HG03064 (cell line): ENCODE results near the gene FLNC.

Experiments
- ATAC-seq: cut with Tn5 transposase; IDR thresholded peaks from one replicate; pipeline ENCODE4 v1.9.1; 2021; ENCODE audit warnings: low read depth; ENCODE audit not compliant: unreplicated experiment

Gene FLNC

DNA sequence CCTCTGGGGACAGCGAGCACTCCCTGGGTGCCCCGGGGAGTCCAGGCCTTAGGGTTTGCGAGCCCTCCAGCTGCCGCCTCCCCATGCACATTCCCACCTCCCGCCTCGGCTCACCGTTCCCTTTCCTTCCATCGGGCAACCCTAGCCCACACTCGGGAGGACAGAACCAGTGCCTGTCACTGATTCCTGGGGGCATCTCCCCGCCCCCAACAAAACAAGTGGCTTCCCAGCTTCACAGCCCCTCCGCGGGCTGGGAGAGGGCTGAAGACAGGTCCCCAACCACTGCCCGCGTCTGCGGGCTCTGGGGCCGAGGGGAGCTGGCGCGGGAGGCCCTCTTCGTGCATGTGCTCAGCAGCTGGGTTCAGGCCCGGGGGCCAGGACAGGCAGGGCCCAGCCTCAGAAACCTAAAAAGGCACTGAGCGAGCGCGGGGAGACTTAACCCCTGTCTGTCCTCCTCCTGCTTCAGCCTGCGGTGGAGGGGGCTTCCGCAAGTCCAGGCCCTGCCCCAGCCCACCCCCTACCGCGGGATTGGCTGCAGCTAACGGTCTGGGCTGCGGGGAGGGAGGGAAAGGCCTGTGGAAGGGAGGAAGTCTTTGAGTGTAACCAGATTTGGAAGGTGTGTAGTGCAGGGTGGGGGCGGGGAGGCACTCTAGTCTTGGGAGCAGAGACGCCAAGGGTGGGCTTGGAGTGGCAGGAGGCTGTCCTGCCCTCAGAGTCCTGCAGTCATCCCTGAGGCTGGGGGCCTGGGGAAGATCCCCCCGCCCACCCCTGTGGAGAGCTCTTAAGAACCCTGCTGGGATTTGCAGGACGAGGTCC, 1.2 kb downstream of the FLNC start:
- ATAC-seq: no peak

DNA sequence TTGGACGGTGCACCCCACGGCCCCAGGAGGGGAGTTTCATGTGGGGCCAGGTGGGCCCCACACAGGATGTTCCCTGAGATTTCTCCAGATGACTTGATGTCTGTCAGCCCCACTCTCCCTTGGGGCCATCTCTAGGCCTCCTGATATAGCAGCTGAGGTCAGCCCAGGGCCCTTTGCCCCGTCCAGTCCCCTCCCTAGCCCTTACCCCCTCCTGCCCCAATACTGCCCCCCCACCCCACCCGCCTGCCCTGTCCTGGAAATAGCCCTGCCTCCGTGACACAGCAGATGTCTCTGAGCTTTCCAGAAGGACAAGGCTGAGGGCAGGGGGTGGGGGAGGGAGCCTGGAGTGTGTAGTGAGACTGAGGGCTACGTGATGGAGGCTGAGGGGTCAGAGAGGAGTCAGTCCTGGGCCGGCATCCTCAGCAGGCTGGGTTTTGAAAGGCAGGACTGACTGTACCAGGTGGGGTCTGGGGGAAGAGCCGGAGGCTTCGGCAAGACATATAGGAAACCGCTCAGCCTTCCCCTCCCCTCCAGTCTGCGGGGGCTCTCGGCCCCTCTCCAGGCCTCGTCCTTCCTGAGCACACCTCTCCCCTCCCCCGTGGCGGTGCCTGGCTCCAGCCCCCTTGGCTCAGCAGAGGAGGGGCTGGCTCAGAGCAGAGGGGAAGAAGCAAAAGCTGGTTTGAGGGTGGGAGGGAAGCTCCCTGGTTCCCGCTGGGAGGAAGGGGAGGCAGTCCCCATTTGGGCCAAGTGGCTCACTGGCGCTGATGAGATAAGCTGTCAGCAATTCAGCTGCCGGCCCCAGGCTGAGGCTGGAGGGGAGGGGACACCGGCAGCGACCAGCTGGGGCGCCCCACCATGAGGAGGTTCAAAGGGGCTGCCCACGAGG, 2.0 kb downstream of the FLNC start:
- no peak for ATAC-seq

DNA sequence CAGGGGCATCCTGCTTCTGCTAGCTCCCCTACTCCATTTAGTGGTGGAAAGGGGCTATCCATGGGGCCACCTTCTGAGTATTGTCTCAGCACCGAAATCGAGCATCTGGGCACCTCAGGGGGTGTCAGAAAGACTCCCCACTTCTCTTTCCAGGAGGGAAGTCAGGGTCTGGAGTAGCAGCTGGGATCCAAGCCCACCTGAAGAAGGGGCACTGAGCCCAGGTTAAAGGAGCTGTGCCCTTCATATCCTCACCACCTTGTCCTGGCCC, 2.6 kb downstream of the FLNC start:
- no peak for ATAC-seq

DNA sequence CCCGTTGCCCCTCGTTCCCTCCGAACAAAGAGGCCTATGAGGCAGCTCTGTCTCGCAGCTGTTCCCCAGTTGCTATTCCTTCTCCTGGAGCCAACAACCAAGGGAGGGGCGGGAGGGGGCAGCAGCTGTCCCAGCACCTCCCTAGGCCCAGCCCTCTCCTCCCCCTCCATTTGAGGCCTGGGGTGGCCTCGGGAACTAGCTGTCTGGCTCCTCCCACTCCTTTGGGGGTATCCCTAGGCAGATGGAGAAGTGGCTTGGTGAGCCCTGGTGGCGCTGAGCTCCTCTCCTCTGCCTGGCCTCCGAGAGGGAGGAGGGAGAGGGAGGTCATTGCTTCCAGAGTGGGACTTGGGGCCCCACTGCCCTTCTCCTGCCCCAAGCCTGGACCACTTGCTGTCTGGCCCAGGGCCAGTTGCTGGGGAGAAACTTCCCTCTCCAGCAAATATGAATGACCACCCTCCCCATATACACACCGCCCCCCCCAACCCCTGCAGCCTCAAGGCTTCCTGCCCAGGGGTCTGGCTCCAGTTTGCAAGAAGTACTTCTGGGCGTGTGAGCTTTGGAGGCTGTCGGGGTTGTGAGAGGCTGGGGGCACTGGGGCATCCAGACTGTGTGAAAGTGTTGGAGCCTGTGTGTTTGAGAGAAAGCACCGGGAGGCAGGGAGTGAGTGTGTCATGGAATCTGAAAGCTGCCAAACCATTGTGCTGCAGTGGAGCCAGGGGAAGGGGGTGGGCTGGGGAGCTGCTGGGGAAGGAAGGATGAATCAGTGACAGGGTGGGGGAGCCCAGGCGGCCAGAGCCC, 3.1 kb downstream of the FLNC start:
- no peak for ATAC-seq

DNA sequence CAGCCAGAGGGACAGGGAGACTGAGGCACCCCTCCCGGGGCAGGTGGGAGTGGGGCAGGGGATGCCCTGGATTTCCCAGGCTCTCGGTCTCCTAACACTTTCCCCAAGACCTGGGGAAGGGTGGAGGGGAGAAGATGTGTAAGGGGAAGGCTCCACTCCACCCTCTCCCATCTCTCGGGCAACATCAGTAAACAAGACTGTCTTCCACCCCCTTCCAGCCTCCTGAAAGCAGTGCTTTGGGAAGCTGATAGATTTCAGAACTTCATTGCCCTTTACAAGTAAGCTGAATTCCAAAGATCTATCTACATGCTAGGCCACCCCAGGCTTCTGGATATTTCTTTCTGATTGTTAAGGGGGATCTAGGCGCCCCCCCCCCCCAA, 3.7 kb downstream of the FLNC start:
- ATAC-seq: no peak

DNA sequence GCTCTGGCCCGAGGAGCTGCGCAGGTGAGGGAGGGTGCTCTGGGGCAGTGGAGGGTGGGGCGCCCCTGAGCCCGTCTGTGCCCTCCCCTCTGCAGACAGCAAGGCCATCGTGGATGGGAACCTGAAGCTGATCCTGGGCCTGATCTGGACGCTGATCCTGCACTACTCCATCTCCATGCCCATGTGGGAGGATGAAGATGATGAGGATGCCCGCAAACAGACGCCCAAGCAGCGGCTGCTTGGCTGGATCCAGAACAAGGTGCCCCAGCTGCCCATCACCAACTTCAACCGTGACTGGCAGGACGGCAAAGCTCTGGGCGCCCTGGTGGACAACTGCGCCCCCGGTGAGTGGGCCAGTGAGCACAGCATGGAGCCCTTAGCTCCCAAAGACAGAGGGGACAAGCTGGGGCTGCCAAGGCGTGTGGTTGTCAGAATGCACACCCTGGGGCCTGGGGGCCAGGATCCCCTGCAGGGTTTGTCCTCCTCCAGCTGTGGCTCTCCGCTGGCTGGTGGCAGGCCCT, 5.1 kb downstream of the FLNC start:
- no peak for ATAC-seq

DNA sequence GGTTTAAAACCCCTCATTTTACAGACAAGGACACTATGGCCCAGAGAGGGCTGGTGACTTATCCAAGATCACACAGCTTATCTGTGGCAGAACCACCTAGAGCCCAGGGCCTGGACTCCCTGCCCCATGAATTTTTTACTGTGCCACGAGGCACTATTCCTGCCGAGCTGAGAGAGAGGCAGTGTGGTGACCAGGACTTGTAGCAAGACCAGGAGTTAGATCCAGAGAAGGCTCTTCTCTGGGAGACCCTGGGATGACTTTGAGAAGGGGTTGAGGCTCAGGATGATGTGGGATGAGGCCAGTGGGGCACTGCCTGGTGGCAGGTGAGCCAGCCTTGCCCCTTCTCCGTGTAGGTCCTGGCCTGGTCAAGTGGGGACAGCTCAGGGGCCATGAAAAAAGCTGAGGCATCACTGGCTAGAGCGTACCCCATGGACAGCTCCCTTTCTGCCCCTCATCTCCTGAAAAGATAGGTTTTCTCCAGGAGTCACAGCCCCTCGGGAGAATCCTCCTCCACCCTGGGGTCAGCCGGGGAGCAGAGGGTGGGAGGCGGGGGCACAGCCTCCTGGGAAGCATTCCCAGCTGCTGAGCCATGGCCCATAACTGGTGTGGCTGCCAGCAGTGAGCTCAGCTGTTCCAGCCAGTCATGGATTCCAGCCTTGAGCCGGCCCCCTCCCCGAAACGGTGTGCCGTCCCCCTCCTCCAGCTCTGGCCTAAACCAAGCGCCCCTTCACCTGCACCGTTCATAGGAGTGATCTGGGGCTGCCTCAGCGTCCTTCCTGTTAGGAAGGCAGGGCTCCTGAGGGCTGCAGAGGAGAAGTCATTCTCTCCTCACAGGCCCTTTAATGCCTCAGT, 5.8 kb downstream of the FLNC start:
- ATAC-seq: no peak

DNA sequence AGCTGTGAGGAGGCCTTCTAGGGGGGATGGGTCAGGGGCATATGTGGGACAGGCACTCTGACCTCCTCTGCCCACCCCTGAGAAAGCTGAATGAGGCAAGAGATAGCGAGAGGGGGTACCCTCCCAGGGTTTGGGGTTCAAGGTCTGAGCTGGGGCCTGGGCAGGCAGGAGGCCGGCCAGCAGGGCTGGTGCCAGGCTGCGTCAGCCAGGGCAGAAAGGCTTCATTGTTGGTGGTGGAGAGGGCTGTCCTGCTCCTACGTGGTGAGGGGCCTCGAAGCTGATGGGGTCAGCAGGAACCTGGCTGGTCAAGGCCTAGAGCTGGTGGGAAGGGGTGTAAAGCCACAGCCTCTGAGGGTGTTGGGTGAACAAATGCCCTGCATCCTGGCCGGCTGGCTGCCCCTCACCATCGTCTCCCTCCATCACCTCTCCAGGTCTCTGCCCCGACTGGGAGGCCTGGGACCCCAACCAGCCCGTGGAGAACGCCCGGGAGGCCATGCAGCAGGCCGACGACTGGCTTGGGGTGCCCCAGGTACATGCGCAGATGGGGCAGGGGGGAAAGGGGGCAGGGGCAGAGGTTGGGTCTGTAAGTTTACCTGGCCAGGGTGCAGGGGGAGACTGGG, 6.6 kb downstream of the FLNC start:
- no peak for ATAC-seq

DNA sequence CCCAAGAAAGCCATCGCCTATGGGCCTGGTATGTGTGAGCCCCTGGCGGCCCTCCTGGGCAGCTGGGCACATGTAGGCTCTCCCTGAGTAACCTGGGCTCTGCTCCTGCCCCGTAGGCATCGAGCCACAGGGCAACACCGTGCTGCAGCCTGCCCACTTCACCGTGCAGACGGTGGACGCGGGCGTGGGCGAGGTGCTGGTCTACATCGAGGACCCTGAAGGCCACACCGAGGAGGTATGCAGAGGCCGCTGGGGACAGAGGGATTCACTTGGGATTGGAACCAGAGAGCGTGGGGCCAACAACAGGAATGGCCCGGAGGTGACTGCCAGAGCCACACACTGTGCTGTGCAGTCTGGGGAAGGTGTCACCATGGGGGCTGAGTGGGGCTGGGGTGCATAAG, 7.3 kb downstream of the FLNC start:
- ATAC-seq: no peak

DNA sequence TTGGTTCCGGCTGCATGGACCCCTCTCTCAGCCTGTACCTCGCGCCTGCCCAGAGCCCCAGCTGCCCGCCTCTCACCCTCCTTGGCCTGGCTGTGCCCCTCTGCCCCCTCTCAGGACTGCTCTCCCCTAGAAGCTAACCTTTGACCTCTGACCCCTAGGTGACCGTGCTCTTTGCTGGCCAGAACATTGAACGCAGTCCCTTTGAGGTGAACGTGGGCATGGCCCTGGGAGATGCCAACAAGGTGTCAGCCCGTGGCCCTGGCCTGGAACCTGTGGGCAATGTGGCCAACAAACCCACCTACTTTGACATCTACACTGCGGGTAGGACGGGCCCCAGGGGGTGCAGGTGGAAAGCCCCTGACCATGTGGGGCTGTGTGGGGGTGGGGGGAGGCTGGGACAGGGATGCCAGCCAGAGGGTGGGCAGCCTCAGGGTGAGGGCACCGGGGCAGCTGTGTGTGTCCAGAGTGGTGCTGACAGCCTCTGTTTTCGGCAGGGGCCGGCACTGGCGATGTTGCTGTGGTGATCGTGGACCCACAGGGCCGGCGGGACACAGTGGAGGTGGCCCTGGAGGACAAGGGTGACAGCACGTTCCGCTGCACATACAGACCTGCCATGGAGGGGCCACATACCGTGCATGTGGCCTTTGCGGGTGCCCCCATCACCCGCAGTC, 8.0 kb downstream of the FLNC start:
- no peak for ATAC-seq

DNA sequence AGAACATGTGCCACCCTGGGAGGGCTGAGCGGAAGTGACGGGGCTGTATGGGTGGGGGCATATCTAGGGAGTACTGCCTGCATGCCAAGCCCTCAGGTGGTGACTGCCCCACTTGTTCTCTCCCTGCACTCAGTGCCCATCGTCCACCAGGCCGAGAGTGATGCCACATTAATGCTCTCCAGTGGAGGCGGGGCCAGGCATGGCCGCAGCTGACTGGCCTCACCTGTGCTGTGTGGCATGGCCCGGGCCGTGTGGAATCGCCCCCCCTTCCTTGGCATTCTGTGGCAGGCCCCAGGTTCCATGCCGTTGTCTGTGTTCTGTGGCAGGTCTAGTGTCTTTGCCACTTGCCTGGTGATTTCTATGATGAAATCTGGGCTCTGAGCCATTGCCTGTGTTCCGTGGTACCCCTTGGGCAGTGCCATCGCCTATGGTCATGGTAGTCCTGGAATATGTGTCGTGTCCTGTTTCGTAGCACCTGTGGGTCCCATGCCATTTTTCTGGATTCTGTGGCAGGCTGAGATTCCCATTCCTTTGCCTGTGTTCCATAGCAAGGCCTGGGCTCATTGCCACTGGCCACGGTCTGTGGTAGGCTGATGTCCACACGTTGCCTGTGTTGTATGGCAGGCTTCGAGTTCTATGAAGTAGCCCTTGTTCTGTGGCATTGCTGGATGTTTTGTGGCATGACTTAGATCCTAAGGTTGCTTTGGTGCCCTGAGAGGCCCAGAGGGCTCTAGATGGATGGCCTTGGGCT, 8.9 kb downstream of the FLNC start:
- no peak for ATAC-seq

DNA sequence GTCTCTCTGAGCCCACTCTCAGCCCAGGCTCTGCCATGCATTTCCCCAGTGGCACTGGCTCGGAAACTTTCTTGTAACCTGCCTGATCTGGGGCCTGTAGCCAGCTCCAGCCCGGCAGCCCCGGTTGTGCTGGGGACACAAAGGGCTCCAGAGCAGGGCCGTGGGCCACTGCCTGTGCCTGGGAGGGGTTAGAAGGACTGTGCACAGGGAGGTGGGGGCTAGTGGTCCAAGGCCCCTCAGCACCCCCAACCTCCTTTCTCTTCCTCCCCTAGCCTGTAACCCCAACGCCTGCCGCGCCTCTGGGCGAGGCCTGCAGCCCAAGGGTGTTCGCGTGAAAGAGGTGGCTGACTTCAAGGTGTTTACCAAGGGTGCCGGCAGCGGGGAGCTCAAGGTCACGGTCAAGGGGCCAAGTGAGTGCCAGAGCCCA, 9.6 kb downstream of the FLNC start:
- ATAC-seq: no peak

DNA sequence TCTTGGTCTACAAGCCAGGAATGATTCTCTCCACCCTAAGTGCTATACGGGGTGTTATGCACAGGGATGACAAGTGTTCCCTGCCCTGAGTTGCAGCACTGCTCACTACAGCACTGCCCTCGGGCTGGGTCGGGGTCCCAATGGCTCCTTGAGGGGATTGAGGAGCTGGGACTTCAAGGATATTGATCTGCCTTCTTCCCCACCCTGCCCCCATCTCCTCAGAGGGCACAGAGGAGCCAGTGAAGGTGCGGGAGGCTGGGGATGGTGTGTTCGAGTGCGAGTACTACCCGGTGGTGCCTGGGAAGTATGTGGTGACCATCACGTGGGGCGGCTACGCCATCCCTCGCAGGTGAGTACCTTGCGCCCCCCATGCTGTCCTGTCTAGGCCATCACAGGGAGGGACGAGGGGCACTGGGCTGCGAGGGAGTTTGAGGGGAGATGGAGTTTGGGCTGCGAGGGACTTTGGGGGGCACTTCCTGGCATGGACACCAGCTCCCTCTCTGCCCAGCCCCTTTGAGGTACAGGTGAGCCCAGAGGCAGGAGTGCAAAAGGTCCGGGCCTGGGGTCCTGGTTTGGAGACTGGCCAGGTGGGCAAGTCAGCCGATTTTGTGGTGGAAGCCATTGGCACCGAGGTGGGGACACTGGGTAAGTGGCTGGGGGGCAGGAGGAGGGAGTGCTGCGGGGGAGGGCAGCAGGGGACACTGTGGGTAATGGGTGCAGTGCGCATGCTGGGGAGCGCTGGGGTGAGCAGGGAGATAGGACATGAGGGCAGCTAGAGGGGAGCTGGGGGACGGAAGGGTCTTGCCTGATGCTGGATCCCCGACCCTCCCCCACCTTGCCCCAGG, 10.3 kb downstream of the FLNC start:
- no peak for ATAC-seq

DNA sequence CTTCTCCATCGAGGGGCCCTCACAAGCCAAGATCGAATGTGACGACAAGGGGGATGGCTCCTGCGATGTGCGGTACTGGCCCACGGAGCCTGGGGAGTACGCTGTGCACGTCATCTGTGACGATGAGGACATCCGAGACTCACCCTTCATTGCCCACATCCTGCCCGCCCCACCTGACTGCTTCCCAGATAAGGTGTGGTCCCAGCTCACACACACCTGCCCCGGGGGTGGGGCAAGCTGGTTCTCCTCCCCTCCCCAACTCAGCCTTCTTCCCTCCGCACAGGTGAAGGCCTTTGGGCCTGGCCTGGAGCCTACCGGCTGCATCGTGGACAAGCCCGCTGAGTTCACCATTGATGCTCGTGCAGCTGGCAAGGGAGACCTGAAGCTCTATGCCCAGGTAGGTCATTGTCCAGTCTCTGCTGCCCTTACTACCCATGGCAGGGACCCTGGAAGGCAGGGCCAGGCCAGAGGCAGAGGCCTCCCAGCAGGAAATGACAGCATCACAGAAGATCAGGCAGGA, 11.0 kb downstream of the FLNC start:
- no peak for ATAC-seq

DNA sequence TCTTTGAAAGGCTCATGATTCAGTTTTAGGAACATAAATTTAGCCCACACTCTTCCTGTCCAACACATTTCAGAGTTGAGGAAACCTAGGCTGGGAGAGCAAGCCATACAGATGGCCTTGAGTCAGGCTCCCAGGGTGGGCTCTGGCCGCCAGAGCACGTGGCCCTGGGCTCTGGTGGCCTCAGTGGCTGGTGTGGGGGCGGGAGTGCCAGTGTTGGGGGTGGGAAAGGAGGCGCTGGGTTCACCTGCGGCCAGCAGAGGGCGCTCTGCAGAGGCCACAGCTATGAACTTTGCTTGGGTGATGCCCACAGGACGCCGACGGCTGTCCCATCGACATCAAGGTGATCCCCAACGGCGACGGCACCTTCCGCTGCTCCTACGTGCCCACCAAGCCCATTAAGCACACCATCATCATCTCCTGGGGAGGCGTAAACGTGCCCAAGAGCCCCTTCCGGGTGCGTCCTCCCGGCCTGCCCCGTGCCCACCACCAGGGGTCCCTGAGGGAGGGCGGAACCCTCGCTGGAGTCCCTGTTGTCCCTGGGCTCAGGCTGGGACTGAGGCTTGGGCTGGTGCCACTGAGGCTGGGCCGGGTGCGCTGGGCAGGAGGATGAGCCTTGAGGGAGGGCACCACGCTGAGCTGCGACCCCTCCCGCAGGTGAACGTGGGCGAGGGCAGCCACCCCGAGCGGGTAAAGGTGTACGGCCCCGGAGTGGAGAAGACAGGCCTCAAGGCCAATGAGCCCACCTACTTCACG, 11.9 kb downstream of the FLNC start:
- ATAC-seq: no peak
